Mesenchymal stem cell (in vitro differentiated cells and primary cell): Measurements from ENCODE around the gene WSCD1.

Experiments used
- DNase-seq: peaks from one replicate; pipeline ENCODE4 v3.0.0-alpha.2; 2013
- H2AFZ ChIP-seq: one replicate; pipeline ENCODE4 v1.6.1; 2013; ENCODE audit warnings: low read depth, mild to moderate bottlenecking, control low read depth, inconsistent platforms, low read length, moderate library complexity
- H2AK5ac ChIP-seq: 2 replicates; pipeline ENCODE4 v1.6.1; 2013; ENCODE audit warnings: low read length, moderate library complexity, mild to moderate bottlenecking, inconsistent platforms; ENCODE audit not compliant: severe bottlenecking
- H2BK120ac ChIP-seq: one replicate; pipeline ENCODE4 v1.6.1; 2013; ENCODE audit warnings: low read depth, mild to moderate bottlenecking, inconsistent platforms, low read length, moderate library complexity
- H2BK12ac ChIP-seq, 2 experiments: one replicate each; pipeline ENCODE4 v1.6.1; 2013; ENCODE audit warnings: inconsistent platforms in 2 of 2, low read length in 2 of 2, mild to moderate bottlenecking in 2 of 2, moderate library complexity in 2 of 2, control low read depth in 1 of 2
- H2BK15ac ChIP-seq: one replicate; pipeline ENCODE4 v1.6.1; 2013; ENCODE audit warnings: mild to moderate bottlenecking, low read depth, inconsistent platforms; ENCODE audit not compliant: poor library complexity, severe bottlenecking
- H2BK5ac ChIP-seq: 2 replicates; pipeline ENCODE4 v1.6.1; 2013; ENCODE audit warnings: low read depth, mild to moderate bottlenecking, low read length, control low read depth, inconsistent platforms; ENCODE audit not compliant: poor library complexity, severe bottlenecking
- H3K14ac ChIP-seq, 2 experiments: one replicate each; pipeline ENCODE4 v1.6.1; 2013; ENCODE audit warnings: inconsistent platforms in 2 of 2, low read length in 2 of 2, control low read depth in 1 of 2, mild to moderate bottlenecking in 1 of 2, moderate library complexity in 1 of 2
- H3K18ac ChIP-seq, 2 experiments: one replicate each; pipeline ENCODE4 v1.6.1; 2013; ENCODE audit warnings: inconsistent platforms in 2 of 2, low read length in 2 of 2, control low read depth in 1 of 2, low read depth in 1 of 2, mild to moderate bottlenecking in 1 of 2
- H3K23ac ChIP-seq, 2 experiments: one replicate each; pipeline ENCODE4 v1.6.1; 2013; ENCODE audit warnings: inconsistent platforms in 2 of 2, low read length in 2 of 2, mild to moderate bottlenecking in 2 of 2, moderate library complexity in 2 of 2, control low read depth in 1 of 2
- H3K27ac ChIP-seq: 2 replicates; pipeline ENCODE4 v1.5.1; 2013; ENCODE audit warnings: mild to moderate bottlenecking, moderate library complexity, low read length, control low read depth, inconsistent platforms; ENCODE audit not compliant: poor library complexity, severe bottlenecking
- H3K27me3 ChIP-seq, 2 experiments: 2 replicates each; pipeline versions ENCODE4 v1.6.1 to v1.7.0; 2013; ENCODE audit warnings: low read length in 2 of 2, mild to moderate bottlenecking in 2 of 2, moderate library complexity in 2 of 2, control low read depth in 1 of 2, inconsistent platforms in 1 of 2; ENCODE audit not compliant: control insufficient read depth in 1 of 2, insufficient read depth in 1 of 2
- H3K36me3 ChIP-seq, 2 experiments: 2 replicates each; pipeline versions ENCODE4 v1.6.1 to v1.7.0; 2013; ENCODE audit warnings: low read length in 2 of 2, control low read depth in 1 of 2, inconsistent platforms in 1 of 2, low read depth in 1 of 2, mild to moderate bottlenecking in 1 of 2; ENCODE audit not compliant: insufficient read depth in 2 of 2, control insufficient read depth in 1 of 2
- H3K4ac ChIP-seq, 2 experiments: one replicate each; pipeline ENCODE4 v1.6.1; 2013; ENCODE audit warnings: inconsistent platforms in 2 of 2, low read length in 2 of 2, mild to moderate bottlenecking in 2 of 2, moderate library complexity in 2 of 2, control low read depth in 1 of 2, low read depth in 1 of 2
- H3K4me1 ChIP-seq: 2 replicates; pipeline ENCODE4 v1.6.1; 2013; ENCODE audit warnings: low read depth, low read length, control low read depth; ENCODE audit not compliant: control insufficient read depth, insufficient read depth
- H3K4me2 ChIP-seq: 2 replicates; pipeline ENCODE4 v1.6.1; 2013; ENCODE audit warnings: low read length, mild to moderate bottlenecking, inconsistent platforms; ENCODE audit not compliant: poor library complexity, severe bottlenecking
- H3K4me3 ChIP-seq, 2 experiments: 2 replicates each; pipeline versions ENCODE4 v1.5.1 to v1.7.0; 2013; ENCODE audit warnings: low read length in 2 of 2, mild to moderate bottlenecking in 2 of 2, control low read depth in 1 of 2, low read depth in 1 of 2; ENCODE audit not compliant: insufficient read depth in 1 of 2
- H3K79me1 ChIP-seq: replicated peaks from 2 replicates; pipeline ENCODE4 v1.6.1; 2013; ENCODE audit warnings: mild to moderate bottlenecking, control low read depth, low read length, inconsistent platforms; ENCODE audit not compliant: poor library complexity, severe bottlenecking
- H3K9ac ChIP-seq: 2 replicates; pipeline ENCODE4 v1.7.0; 2013; ENCODE audit warnings: mild to moderate bottlenecking, low read length, moderate library complexity
- H3K9me3 ChIP-seq: 2 replicates; pipeline ENCODE4 v1.7.0; 2013; ENCODE audit warnings: mild to moderate bottlenecking, low read length; ENCODE audit not compliant: control insufficient read depth
- H4K8ac ChIP-seq: one replicate; pipeline ENCODE4 v1.6.1; 2013; ENCODE audit warnings: inconsistent platforms, mild to moderate bottlenecking, low read length, moderate library complexity
- H4K91ac ChIP-seq: one replicate; pipeline ENCODE4 v1.6.1; 2013; ENCODE audit warnings: mild to moderate bottlenecking, low read length, inconsistent platforms
- WGBS: methylation state at CpG from one replicate; pipeline ENCODE4 v1.1.7; 2013; ENCODE audit warnings: mixed read lengths; 5-methylcytosine and 5-hydroxymethylcytosine counted together

WSCD1 gene

GRCh38 chr17:6040504-6040903, 29.7 kb upstream of the WSCD1 start:
- Histone ChIP-seq H3K23ac (no peak overlapping the region), H3K4me1 (no peaks in the 10 kb centered on the region), H3K4me3 (no peak overlapping the region), H3K27me3 (peaks cover 3 to 33% of the 10 kb centered on the region in 2 experiments), H3K36me3 (no peaks in the 10 kb centered on the region), H3K18ac (no peak overlapping the region), H2BK5ac (no peak overlapping the region), H3K4ac (no peak overlapping the region), H2BK15ac (no peak overlapping the region), H2AFZ (no peak overlapping the region), H2BK12ac (no peak overlapping the region), H4K8ac (no peak overlapping the region), H4K91ac (no peak overlapping the region), H2AK5ac (no peak overlapping the region), H3K4me2 (no peak overlapping the region), H3K9ac (no peak overlapping the region), H3K9me3 (no peaks in the 10 kb centered on the region), H3K27ac (no peak overlapping the region), H3K14ac (no peak overlapping the region), H2BK120ac (no peak overlapping the region), H3K79me1 (no peaks in the 10 kb centered on the region)
- DNase-seq = no peak
- 89% methylated on average over 12 of the region's 13 CpGs for WGBS

- no peak overlapping the region for H3K23ac ChIP-seq
- H3K9me3 ChIP-seq = no peaks in the 10 kb centered on the region
- H3K4ac ChIP-seq = no peak overlapping the region
- H2AK5ac ChIP-seq = no peak overlapping the region
- H3K27me3 ChIP-seq = peaks cover 0 to 27% of the 10 kb centered on the region in 2 experiments
- H3K27ac ChIP-seq = no peak overlapping the region
- H2BK15ac ChIP-seq = no peak overlapping the region
- DNase-seq = no peak
- H2AFZ ChIP-seq = no peak overlapping the region
- peaks cover under 1% of the 10 kb centered on the region for H3K4me1 ChIP-seq
- H2BK12ac ChIP-seq = no peak overlapping the region
- H2BK5ac ChIP-seq = no peak overlapping the region
- 80% methylated on average over 9 of the region's 13 CpGs for WGBS
- H3K4me3 ChIP-seq = no peak overlapping the region
- H3K14ac ChIP-seq = no peak overlapping the region
- no peak overlapping the region for H4K91ac ChIP-seq
- H3K4me2 ChIP-seq = no peak overlapping the region
- H3K36me3 ChIP-seq = no peaks in the 10 kb centered on the region
- H3K18ac ChIP-seq = no peak overlapping the region
- H3K9ac ChIP-seq = no peak overlapping the region
- no peak overlapping the region for H2BK120ac ChIP-seq
- no peaks in the 10 kb centered on the region for H3K79me1 ChIP-seq
- no peak overlapping the region for H4K8ac ChIP-seq
Measured at GRCh38 chr17:6041246-6041645, 28.9 kb upstream of the WSCD1 start.

- peaks cover 8% of the 10 kb centered on the region for H3K4me1 ChIP-seq
- no peak overlapping the region for H3K4ac ChIP-seq
- no peaks in the 10 kb centered on the region for H3K79me1 ChIP-seq
- no peak overlapping the region for H2AK5ac ChIP-seq
- H3K9me3 ChIP-seq = no peaks in the 10 kb centered on the region
- DNase-seq = no peak
- peak overlapping the region; percentile 76 for H4K8ac ChIP-seq
- H3K27me3 ChIP-seq = peaks cover 0 to 27% of the 10 kb centered on the region in 2 experiments
- H3K23ac ChIP-seq = no peak overlapping the region
- H2AFZ ChIP-seq = no peak overlapping the region
- H3K18ac ChIP-seq = no peak overlapping the region
- no peak overlapping the region for H4K91ac ChIP-seq
- no peak overlapping the region for H2BK5ac ChIP-seq
- no peak overlapping the region for H2BK12ac ChIP-seq
- no peak overlapping the region for H3K27ac ChIP-seq
- H2BK120ac ChIP-seq = no peak overlapping the region
- no peak overlapping the region for H2BK15ac ChIP-seq
- no peaks in the 10 kb centered on the region for H3K36me3 ChIP-seq
- H3K14ac ChIP-seq = no peak overlapping the region
- no peak overlapping the region for H3K4me3 ChIP-seq
- H3K9ac ChIP-seq = no peak overlapping the region
- 81% methylated on average over 2 of the region's 2 CpGs for WGBS
- H3K4me2 ChIP-seq = no peak overlapping the region
Measured at GRCh38 chr17:6043405-6043804, 26.8 kb upstream of the WSCD1 start.

- no peak overlapping the region for H3K14ac ChIP-seq
- no peak overlapping the region for H3K4me2 ChIP-seq
Measured at GRCh38 chr17:6044261-6044660, 25.9 kb upstream of the WSCD1 start.

More at GRCh38 chr17:6044261-6044660, 25.9 kb upstream of the WSCD1 start:
- H4K91ac ChIP-seq = no peak overlapping the region
- H3K27me3 ChIP-seq = peaks cover 0 to 30% of the 10 kb centered on the region in 2 experiments
- no peak overlapping the region for H2BK5ac ChIP-seq
- no peak overlapping the region for H3K4ac ChIP-seq
- H3K79me1 ChIP-seq = no peaks in the 10 kb centered on the region
- no peak overlapping the region for H4K8ac ChIP-seq
- H3K9ac ChIP-seq = no peak overlapping the region
- peaks cover 10% of the 10 kb centered on the region for H3K4me1 ChIP-seq
- H3K23ac ChIP-seq = no peak overlapping the region
- H3K27ac ChIP-seq = no peak overlapping the region
- H3K36me3 ChIP-seq = no peaks in the 10 kb centered on the region
- H2BK15ac ChIP-seq = no peak overlapping the region
- H2AFZ ChIP-seq = no peak overlapping the region
- no peak overlapping the region for H2BK12ac ChIP-seq
- 91% methylated on average over 6 of the region's 6 CpGs for WGBS
- no peak overlapping the region for H3K18ac ChIP-seq
- H3K4me3 ChIP-seq = no peak overlapping the region
- no peak for DNase-seq
- H3K9me3 ChIP-seq = no peaks in the 10 kb centered on the region
- no peak overlapping the region for H2AK5ac ChIP-seq
- no peak overlapping the region for H2BK120ac ChIP-seq
